Measurements from ENCODE around the gene VWF. TPM values are rescaled to one million over a fixed set of nuclear protein-coding genes. Genes with fewer than 3 reads are reported as not detected.

The VWF gene
- total RNA-seq, 1 donor, result 0.72 TPM

DNA sequence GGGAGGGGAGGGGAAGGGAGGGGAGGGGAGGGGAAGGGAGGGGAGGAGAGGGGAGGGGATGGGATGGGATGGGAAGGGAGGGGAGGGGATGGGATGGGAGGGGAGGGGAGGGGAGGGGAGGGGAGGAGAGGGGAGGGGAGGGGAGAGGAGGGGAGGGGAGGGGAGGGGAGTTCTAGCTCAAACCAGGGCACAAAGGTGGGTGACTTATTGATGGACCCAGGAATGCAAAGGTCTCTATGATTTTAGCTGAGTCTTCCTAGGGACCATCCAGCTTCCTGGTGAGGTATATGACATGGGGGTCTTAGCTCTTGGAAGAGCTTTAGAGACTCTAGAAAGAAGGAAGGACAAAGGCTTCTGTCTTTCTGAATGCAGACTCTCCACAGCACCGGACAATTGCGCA, 221.7 kb downstream of the VWF start:
- Histone ChIP-seq H3K4me2 (ENCODE audit: insufficient read depth, low read length) (no peak overlapping the region), H3K27me3 (ENCODE audit: insufficient read depth, low read length) (no peaks in the 10 kb centered on the region), H2AFZ (ENCODE audit: low read length) (no peak overlapping the region), H3K27ac (ENCODE audit: low read depth, low read length) (no peak overlapping the region), H4K20me1 (ENCODE audit: insufficient read depth, low read length) (no peaks in the 10 kb centered on the region), H3K36me3 (ENCODE audit: insufficient read depth, low read length) (no peaks in the 10 kb centered on the region), H3K4me1 (ENCODE audit: insufficient read depth, low read length) (no peaks in the 10 kb centered on the region), H3K4me3 (ENCODE audit: insufficient read depth, low read length) (no peak overlapping the region), H3K79me2 (ENCODE audit: insufficient read depth, low read length) (no peaks in the 10 kb centered on the region), H3K9me3 (ENCODE audit: low read depth, low read length) (no peaks in the 10 kb centered on the region)
- TF ChIP-seq, protein P1, sequence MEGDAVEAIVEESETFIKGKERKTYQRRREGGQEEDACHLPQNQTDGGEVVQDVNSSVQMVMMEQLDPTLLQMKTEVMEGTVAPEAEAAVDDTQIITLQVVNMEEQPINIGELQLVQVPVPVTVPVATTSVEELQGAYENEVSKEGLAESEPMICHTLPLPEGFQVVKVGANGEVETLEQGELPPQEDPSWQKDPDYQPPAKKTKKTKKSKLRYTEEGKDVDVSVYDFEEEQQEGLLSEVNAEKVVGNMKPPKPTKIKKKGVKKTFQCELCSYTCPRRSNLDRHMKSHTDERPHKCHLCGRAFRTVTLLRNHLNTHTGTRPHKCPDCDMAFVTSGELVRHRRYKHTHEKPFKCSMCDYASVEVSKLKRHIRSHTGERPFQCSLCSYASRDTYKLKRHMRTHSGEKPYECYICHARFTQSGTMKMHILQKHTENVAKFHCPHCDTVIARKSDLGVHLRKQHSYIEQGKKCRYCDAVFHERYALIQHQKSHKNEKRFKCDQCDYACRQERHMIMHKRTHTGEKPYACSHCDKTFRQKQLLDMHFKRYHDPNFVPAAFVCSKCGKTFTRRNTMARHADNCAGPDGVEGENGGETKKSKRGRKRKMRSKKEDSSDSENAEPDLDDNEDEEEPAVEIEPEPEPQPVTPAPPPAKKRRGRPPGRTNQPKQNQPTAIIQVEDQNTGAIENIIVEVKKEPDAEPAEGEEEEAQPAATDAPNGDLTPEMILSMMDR (IDR thresholded peaks at IDR 0.05; ENCODE audit: extremely low read depth, low read depth, low read length), result no peak
- no peak for DNase-seq (ENCODE audit: insufficient read length, low spot score, missing footprints)

DNA sequence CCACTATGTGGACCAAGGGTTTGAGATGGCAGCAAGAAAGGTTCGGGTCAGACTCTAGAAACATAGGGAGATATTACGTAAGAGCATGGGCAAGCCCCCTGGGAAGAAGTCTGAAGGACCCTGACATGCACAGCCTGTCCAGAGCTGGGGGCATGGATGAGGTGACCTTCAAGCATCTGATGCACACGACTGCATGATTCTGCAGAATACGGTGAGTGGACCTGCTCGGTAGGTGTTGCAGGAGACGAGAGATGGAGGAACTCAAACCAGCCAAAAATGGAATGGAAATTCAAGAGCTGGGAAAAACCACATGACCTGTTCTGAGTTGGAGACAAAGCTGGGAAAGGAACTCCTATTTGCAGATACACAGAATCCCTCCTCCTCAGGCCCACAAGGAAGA, 223.1 kb downstream of the VWF start:
- H3K4me2 ChIP-seq (ENCODE audit: insufficient read depth, low read length), result no peak overlapping the region
- H3K27ac ChIP-seq (ENCODE audit: low read depth, low read length), result no peak overlapping the region
- no peak overlapping the region for H3K4me3 ChIP-seq (ENCODE audit: insufficient read depth, low read length)
- no peaks in the 10 kb centered on the region for H3K4me1 ChIP-seq (ENCODE audit: insufficient read depth, low read length)
- no peaks in the 10 kb centered on the region for H3K9me3 ChIP-seq (ENCODE audit: low read depth, low read length)
- no peaks in the 10 kb centered on the region for H3K79me2 ChIP-seq (ENCODE audit: insufficient read depth, low read length)
- DNase-seq (ENCODE audit: insufficient read length, low spot score, missing footprints), result no peak
- H4K20me1 ChIP-seq (ENCODE audit: insufficient read depth, low read length), result no peaks in the 10 kb centered on the region
- TF ChIP-seq, protein P1 (IDR thresholded peaks at IDR 0.05; ENCODE audit: extremely low read depth, low read depth, low read length), result no peak
- no peak overlapping the region for H2AFZ ChIP-seq (ENCODE audit: low read length)
- H3K27me3 ChIP-seq (ENCODE audit: insufficient read depth, low read length), result no peaks in the 10 kb centered on the region
- no peaks in the 10 kb centered on the region for H3K36me3 ChIP-seq (ENCODE audit: insufficient read depth, low read length)

DNA sequence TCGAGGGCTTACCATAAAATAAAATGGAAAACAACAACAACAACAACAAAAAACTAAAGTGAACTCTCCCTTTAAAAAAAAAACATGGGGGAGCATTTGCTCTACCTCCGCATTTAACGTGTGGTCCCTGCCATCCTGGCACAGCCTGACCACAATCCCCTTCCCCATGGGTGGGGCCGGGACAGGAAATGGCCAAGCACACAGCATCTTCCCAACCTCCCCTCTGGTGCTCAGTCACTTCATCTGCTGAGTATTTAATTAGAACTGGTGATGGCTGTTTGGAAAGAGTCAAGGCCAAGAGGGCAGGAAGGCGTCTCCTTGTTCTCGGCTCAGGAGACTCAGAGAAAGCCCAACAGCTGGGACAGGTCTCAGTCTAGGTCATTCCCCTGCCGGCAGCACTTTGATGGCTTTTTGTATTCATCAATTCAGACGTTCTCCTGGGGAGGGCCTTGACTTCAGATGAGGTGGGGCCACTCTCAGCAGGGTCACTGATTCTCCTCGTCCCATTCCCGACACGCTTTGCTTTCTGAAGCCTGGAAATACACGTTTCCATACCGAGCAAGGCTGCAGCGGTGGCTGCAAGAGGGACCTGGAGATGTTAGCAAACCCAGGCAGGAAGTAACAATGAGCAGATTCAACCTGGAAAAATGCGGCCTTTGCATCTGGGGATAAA, 223.8 kb downstream of the VWF start:
- TF ChIP-seq, protein P1 (IDR thresholded peaks at IDR 0.05; ENCODE audit: extremely low read depth, low read depth, low read length), result no peak
- Histone ChIP-seq H3K4me1 (ENCODE audit: insufficient read depth, low read length) (no peaks in the 10 kb centered on the region), H4K20me1 (ENCODE audit: insufficient read depth, low read length) (no peaks in the 10 kb centered on the region), H3K4me2 (ENCODE audit: insufficient read depth, low read length) (no peak overlapping the region), H3K27me3 (ENCODE audit: insufficient read depth, low read length) (no peaks in the 10 kb centered on the region), H2AFZ (ENCODE audit: low read length) (no peak overlapping the region), H3K4me3 (ENCODE audit: insufficient read depth, low read length) (no peak overlapping the region), H3K9me3 (ENCODE audit: low read depth, low read length) (no peaks in the 10 kb centered on the region), H3K27ac (ENCODE audit: low read depth, low read length) (no peak overlapping the region), H3K36me3 (ENCODE audit: insufficient read depth, low read length) (no peaks in the 10 kb centered on the region), H3K79me2 (ENCODE audit: insufficient read depth, low read length) (no peaks in the 10 kb centered on the region)
- no peak for DNase-seq (ENCODE audit: insufficient read length, low spot score, missing footprints)

DNA sequence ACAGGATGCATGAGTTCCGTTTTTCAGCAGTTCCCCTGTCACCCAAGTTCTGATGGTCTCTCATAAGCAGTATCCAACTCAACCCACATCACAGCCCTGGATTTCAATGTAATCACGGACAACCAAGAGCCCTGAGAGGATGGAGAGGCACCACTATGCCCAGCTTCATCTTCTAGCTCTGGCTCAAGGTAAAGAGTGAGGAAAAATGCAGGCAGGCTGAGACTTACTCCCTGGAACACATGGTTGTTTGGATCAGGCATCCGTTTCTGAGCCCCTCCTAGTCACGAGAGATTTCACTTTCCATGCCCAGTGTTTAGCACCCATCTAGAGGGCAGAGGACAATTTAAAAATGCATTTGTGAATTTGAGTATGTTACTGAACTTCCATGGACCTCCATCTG, 224.4 kb downstream of the VWF start:
- H3K4me2 ChIP-seq (ENCODE audit: insufficient read depth, low read length), result no peak overlapping the region
- TF ChIP-seq, protein P1 (IDR thresholded peaks at IDR 0.05; ENCODE audit: extremely low read depth, low read depth, low read length), result no peak
- DNase-seq (ENCODE audit: insufficient read length, low spot score, missing footprints), result no peak
- H3K4me1 ChIP-seq (ENCODE audit: insufficient read depth, low read length), result no peaks in the 10 kb centered on the region
- no peak overlapping the region for H3K27ac ChIP-seq (ENCODE audit: low read depth, low read length)
- no peaks in the 10 kb centered on the region for H3K27me3 ChIP-seq (ENCODE audit: insufficient read depth, low read length)
- H2AFZ ChIP-seq (ENCODE audit: low read length), result no peak overlapping the region
- H3K4me3 ChIP-seq (ENCODE audit: insufficient read depth, low read length), result no peak overlapping the region
- no peaks in the 10 kb centered on the region for H3K79me2 ChIP-seq (ENCODE audit: insufficient read depth, low read length)
- H3K36me3 ChIP-seq (ENCODE audit: insufficient read depth, low read length), result no peaks in the 10 kb centered on the region
- H3K9me3 ChIP-seq (ENCODE audit: low read depth, low read length), result no peaks in the 10 kb centered on the region
- H4K20me1 ChIP-seq (ENCODE audit: insufficient read depth, low read length), result no peaks in the 10 kb centered on the region

All from osteoblast (primary cell).